SIG-M5 (cell line): ENCODE results near the gene DLL4.

Experiments
- DNase-seq: peaks from one replicate; lab custom pipeline; 2025; lab: John Stamatoyannopoulos, UW

DLL4 gene

DNA sequence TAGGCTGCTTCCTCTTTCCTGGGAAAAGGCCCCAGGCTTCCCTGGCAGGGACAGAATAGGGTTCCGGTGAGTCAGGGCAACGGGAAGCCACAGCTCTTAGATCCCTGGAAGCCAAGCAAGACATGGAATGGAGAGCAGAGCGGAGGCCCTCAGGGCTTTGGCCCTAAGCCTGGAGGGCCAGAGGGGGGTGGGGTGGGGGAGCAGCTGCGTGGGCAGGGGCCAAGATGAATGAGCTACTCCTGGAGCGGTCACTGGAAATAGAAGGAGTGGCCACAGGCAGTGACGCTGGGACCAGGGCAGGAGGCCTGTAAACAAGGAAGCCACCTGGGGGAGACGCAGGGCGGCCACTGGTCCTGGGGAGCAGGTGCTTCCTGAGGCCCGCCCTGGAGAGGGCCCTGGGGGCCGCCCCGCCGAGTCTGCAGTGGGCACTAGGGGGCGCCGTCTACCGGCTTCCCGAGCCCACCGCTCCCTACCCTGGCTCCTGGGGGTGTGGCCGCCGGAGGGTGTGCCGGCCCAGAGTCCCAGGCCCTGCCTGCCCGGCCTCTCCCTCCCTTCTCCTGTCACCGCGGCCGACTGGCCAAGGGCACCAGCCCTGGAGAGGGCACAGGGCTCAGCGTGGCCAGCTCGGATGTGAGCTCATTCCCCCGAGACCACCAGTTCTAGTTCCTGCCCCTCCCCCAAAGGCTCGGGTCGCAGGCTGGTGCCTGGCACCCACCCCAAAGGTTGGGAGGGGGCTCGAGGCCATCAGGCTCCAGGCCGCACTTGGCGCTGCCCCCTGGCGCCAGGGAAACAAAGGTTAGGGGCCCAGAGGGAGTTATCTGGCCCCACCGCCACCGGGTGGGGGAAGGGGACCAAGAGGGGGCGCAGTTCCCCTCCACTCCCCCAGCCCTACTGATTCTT is 22.8 kb upstream of the DLL4 start:
- DNase-seq, result no peak

DNA sequence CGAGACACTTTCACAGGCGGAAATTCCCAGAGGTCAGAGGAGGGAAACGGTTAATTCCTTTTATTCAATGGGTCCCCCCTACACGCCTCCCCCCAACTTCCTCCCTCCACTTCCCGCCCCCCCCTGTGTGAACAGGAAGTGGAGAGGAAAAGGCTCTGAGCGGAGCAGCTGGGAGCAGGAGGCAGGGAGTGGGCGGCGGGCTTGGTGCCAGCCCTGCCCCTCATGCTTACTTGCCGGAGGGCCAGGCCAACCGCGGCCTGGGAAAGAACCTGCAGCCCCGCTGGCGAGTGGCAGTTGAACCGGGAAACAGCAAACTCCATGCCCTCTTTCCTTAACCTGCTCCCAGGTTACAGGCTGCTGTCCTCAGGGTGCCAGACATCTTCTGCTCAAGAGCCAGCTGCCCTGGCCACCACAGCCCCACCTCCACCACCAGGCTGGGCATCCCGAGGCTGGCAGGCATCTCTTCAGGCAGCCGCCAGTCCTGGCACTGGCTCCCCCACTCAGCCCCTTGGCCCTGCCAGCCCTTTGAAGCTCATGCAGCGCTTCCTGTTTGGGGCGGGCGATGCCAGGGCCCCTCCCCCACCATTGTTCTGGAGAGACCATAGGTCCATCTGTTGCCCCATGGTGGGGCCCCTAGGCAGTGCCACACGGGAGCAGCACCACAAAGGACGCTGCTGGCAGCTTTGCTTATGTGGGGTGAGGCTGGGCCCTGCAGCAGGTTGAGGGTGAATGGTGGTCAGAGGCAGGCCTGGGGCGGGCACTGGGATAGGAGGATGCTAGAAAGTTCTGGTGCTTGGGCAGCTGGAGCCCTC is 21.9 kb upstream of the DLL4 start:
- no peak for DNase-seq

GRCh38 chr15:40908095-40908494 is 21.0 kb upstream of the DLL4 start:
- no peak for DNase-seq

GRCh38 chr15:40909662-40910630 is 19.2 kb upstream of the DLL4 start:
- DNase-seq, result no peak

DNA sequence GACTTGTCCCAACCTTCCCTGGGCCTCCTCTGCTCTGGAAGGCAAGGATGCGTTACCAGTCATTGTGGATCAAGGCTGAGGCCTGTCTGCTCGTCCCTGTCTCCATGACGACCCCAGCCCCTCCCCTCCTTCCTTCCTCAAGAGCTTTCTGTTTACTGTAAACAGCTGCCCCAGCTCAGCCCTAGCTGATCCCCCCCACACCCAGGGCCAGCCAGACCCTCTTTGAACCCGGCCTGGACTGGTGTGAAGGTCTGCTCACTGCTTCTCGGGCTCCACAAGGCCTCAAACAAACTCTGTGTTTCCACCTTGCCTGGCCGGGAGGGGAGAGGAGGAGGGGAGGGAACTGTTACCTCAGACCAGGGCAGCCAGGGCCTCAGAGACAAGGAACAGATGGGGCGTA is 18.0 kb upstream of the DLL4 start:
- DNase-seq, result no peak

- DNase-seq, result no peak
Measured at GRCh38 chr15:40911693-40912092, 17.4 kb upstream of the DLL4 start.

- DNase-seq, result no peak
Measured at GRCh38 chr15:40912478-40912877, 16.7 kb upstream of the DLL4 start.

GRCh38 chr15:40914013-40914412 is 15.1 kb upstream of the DLL4 start:
- no peak for DNase-seq

- no peak for DNase-seq
Measured at GRCh38 chr15:40914486-40914885, 14.7 kb upstream of the DLL4 start.

GRCh38 chr15:40915116-40915661 is 14.0 kb upstream of the DLL4 start:
- DNase-seq, result no peak

- DNase-seq, result no peak
Measured at GRCh38 chr15:40915679-40916078, 13.5 kb upstream of the DLL4 start.

DNA sequence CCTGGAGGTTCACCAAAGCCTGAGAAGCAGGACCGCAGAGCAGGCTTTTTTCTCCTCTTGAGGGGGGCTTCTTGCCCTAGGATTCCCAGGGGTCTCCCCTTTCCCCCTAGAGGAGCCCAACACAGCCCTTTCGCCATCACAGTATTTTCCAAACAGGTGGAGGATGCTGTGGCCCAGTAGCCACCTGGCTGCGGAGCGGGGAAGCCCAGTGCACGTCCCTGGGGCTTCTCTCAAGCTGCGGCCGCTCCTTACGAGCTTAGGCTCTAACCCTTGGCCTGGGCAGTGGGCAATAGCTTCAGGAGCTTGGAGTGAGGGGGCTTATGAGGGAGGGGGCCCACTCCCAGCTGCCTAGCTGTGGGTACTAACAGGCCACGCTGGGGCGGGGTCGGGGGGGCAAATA is 11.6 kb upstream of the DLL4 start:
- no peak for DNase-seq

- no peak for DNase-seq
Measured at GRCh38 chr15:40918146-40918798, 10.9 kb upstream of the DLL4 start.

DNA sequence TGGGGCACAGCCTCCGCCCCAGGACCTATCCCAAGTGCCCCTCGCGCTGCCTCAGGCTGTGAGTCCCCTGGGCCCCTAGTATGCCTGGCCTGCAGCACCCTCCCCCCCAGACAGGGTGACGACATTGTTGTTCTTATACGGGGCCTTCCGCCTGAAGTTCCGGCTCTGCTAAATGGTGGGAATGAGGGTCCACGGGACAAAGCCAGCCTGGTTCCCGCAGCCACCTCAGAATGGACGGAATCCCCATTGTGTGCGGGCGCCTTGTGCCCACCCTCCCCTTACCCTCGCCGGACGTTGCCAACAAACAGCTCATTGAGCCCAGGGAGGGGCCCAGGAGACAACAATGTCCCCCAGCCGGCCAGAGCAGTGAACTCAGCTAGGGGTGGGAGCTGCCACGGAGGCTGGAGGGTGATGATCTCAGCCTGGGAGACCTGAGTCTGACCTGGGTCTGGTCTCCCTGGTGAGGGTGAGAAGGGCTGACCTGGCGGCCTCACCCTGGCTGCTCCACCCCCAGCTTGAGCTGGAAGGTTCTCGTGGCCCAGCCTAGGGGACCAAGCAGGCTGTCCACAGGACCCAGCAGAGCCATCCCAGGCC is 10.2 kb upstream of the DLL4 start:
- no peak for DNase-seq

GRCh38 chr15:40921949-40922607 is 7.1 kb upstream of the DLL4 start:
- DNase-seq, result no peak

- DNase-seq, result no peak
Measured at GRCh38 chr15:40922608-40923005, 6.5 kb upstream of the DLL4 start.

DNA sequence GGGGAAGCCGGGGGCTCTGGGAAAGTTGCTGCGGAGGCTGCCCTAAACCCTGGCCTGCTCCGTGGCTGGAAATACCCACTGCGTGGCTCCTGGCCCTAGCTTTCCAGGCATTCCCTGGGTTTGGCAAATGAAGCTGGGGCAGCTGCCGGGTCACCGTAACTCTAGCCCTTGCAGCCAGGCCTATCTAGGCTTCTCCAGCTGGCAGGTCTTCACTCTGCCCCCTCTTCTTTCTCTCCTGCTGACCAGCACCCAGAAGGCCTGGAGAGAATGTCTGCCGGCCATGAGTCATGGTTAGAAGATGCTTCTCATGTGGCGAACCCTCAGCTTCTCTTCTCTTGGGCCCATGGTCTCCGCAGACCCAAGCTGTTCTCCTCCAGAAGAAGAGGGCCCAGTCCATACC is 5.6 kb upstream of the DLL4 start:
- no peak for DNase-seq

- DNase-seq, result no peak
Measured at GRCh38 chr15:40925495-40925862, 3.7 kb upstream of the DLL4 start.

DNA sequence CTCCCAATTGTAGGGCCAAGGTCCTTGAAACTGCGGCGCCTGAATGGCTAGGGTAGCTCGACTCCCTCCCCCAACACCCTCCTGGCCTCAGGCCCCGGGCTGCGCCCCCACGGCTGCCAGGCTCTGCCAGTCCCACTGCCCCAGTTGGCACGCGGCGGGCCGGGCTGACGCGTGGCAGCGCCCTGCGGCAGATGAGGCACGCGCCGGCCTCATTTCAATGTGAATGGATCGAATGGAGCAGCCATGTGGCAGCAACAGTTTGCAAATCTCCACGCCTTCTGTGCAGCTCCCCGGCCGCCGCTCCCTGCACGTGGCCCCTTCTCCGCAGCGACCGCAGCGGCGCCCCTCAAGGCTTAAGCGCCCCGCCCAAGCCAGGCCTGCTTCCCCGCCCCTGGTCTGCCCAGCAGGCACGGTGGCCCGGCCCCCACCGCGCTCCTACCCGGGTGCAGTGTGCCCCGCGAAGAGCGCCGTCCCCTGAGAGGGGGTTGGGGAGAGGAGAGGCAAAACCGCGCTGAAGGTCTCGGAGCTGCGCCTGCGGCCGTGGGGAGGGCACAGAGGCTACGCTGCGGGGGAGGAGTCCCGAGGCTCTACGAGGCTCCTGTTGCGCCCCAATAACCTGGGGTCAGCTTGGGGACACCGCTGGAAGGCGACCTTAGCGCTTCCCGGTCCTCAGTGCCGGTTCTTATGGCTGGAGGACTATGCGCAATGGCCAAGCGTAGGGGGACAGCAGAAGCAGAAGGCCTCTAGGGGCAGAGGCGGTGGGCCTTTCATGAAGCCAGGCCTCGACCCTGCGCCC is 3.1 kb upstream of the DLL4 start:
- no peak for DNase-seq
